Body of pancreas (tissue), 4 donors: ENCODE data around the gene SIRPG.

Experiments used
- CTCF ChIP-seq, 7 experiments: fragments of 450-650 bp in 4 of 7; fragments of 200-600 bp in 3 of 7; sonication (generic) in 3 of 7; IDR thresholded peaks; one replicate each; pipeline ENCODE4 v1.5.1; 2016 to 2019; ENCODE audit warnings: antibody characterized with exemption in 7 of 7
- POLR2A ChIP-seq, 3 donors: fragments of 450-650 bp; IDR thresholded peaks; one replicate each; pipeline ENCODE4 v1.6.1; 2016; ENCODE audit warnings: antibody characterized with exemption in 3 of 3, mild to moderate bottlenecking in 2 of 3

- no peak for TF ChIP-seq CTCF (IDR thresholded peaks at IDR 0.05)
- TF ChIP-seq POLR2A (IDR thresholded peaks at IDR 0.05), result no peak
Measured at GRCh38 chr20:1618479-1618878, 39.1 kb downstream of the SIRPG start.
